GM12878 (cell line): ENCODE data around the gene SNRPB2. TPM values are rescaled to one million over a fixed set of nuclear protein-coding genes. Genes with fewer than 3 reads are reported as not detected.

Source experiments
- CBX5 ChIP-seq: sonication (generic); IDR thresholded peaks from 2 replicates; pipeline ENCODE4 v1.6.1; 2016; ENCODE audit warnings: low read depth, moderate library complexity, mild to moderate bottlenecking, inconsistent platforms
- DPF2 ChIP-seq: fragments of 450-650 bp; IDR thresholded peaks from 2 replicates; pipeline ENCODE4 v1.6.1; 2017; ENCODE audit warnings: mild to moderate bottlenecking
- FOXK2 ChIP-seq: fragments of 450-650 bp; IDR thresholded peaks from 2 replicates; pipeline ENCODE4 v1.6.1; 2017; ENCODE audit warnings: mild to moderate bottlenecking, moderate library complexity
- IKZF1 ChIP-seq: fragments of 450-650 bp; conservative IDR thresholded peaks from 2 replicates; pipeline ENCODE4 v1.6.1; 2017; ENCODE audit warnings: antibody characterized with exemption, mild to moderate bottlenecking
- JUNB ChIP-seq: IDR thresholded peaks from 2 replicates; pipeline ENCODE4 v1.6.1; 2016; ENCODE audit warnings: antibody characterized with exemption, mild to moderate bottlenecking
- KLF5 ChIP-seq: fragments of 450-650 bp; IDR thresholded peaks from 2 replicates; pipeline ENCODE4 v1.6.1; 2014; ENCODE audit warnings: mild to moderate bottlenecking; ENCODE audit not compliant: partially characterized antibody
- MEF2B ChIP-seq: fragments of 450-650 bp; IDR thresholded peaks from 2 replicates; pipeline ENCODE4 v1.6.1; 2018; ENCODE audit warnings: mild to moderate bottlenecking, moderate library complexity; ENCODE audit not compliant: partially characterized antibody, poor library complexity, severe bottlenecking
- POLR2A ChIP-seq: IDR thresholded peaks from 2 replicates; pipeline ENCODE4 v1.6.1; 2011; ENCODE audit warnings: low read depth, mild to moderate bottlenecking, low read length
- RUNX3 ChIP-seq: IDR thresholded peaks from 2 replicates; pipeline ENCODE4 v1.6.1; 2012; ENCODE audit warnings: low read length, inconsistent platforms
- SIN3A ChIP-seq: IDR thresholded peaks from 2 replicates; pipeline ENCODE4 v1.6.1; 2012; ENCODE audit warnings: low read depth, low read length, improper control_type of control experiment
- SMAD5 ChIP-seq: IDR thresholded peaks from 2 replicates; pipeline ENCODE4 v1.6.1; 2016; ENCODE audit warnings: antibody characterized with exemption, low read depth
- SMC3 ChIP-seq: IDR thresholded peaks from 2 replicates; pipeline ENCODE4 v1.6.1; 2011; ENCODE audit warnings: low read length, improper control_type of control experiment, borderline replicate concordance
- SREBF2 ChIP-seq: IDR thresholded peaks from 2 replicates; pipeline ENCODE4 v1.6.1; 2012; ENCODE audit warnings: mild to moderate bottlenecking, low read length
- TAF1 ChIP-seq: IDR thresholded peaks from 2 replicates; pipeline ENCODE4 v1.6.1; 2011; ENCODE audit warnings: mild to moderate bottlenecking, low read depth, low read length, borderline replicate concordance
- TCF12 ChIP-seq: IDR thresholded peaks from 2 replicates; pipeline ENCODE4 v1.6.1; 2011; ENCODE audit warnings: low read depth, mild to moderate bottlenecking, low read length
- WRNIP1 ChIP-seq: IDR thresholded peaks from 2 replicates; pipeline ENCODE4 v1.6.1; 2011; ENCODE audit warnings: low read depth, low read length, improper control_type of control experiment, borderline replicate concordance
- polyA plus RNA-seq, 11 experiments: library from polyadenylated mRNA; depleted of rRNA in 4 of 11; unstranded in 6 of 11; stranded (reverse) in 5 of 11; fragments of >200 nt; fragmentation: Nextera tagmentation in 4 of 11; fragmentation: Illumina TruSeq in 1 of 11; extraction: Ambion mirVana in 4 of 11; extraction: Trizol in 1 of 11; gene quantifications; 1 replicate in 1 of 11; 2 replicates in 10 of 11; pipeline versions ENCODE4 v1.2.1 to v1.2.3, GENCODE V29; 2011 to 2016; ENCODE audit warnings: inconsistent platforms in 2 of 11, missing spikeins in 2 of 11, low read depth in 1 of 11
- total RNA-seq, 4 experiments: library from RNA; depleted of rRNA in 3 of 4; stranded (reverse); fragments of >200 nt in 3 of 4; fragmentation: Illumina TruSeq in 1 of 4; extraction: Trizol in 1 of 4; gene quantifications; 2 replicates each; pipeline versions ENCODE4 v1.2.1 to v1.2.3, GENCODE V29; 2013 to 2021
- TF ChIP-seq, protein P1 (sequence below): fragments of 450-650 bp; formaldehyde crosslinking; IDR thresholded peaks from 2 replicates; pipeline ENCODE4 v1.4.0; 2020; ENCODE audit warnings: mild to moderate bottlenecking, moderate library complexity
- TF ChIP-seq, protein P2 (sequence below): IDR thresholded peaks from 2 replicates; pipeline ENCODE4 v1.6.1; 2011; ENCODE audit warnings: low read depth, mild to moderate bottlenecking, low read length, moderate library complexity, borderline replicate concordance; ENCODE audit errors: extremely low read depth
- TF ChIP-seq, protein P3 (sequence below): fragments of 450-650 bp; IDR thresholded peaks from 2 replicates; pipeline ENCODE4 v1.6.1; 2018; ENCODE audit warnings: mild to moderate bottlenecking, low read depth, moderate library complexity; ENCODE audit not compliant: partially characterized antibody
- TF ChIP-seq, protein P4 (sequence below): fragments of 450-650 bp; formaldehyde crosslinking; IDR thresholded peaks from 2 replicates; pipeline ENCODE4 v1.5.0; 2022; ENCODE audit warnings: mild to moderate bottlenecking, missing genetic modification characterization

The SNRPB2 gene
- total and polyA plus RNA-seq, 10 of the 15 experiments (the other 5 are each of a cell fraction or from before 2014, with no cell fraction given), result 63.5 to 245 (median 136) TPM

DNA sequence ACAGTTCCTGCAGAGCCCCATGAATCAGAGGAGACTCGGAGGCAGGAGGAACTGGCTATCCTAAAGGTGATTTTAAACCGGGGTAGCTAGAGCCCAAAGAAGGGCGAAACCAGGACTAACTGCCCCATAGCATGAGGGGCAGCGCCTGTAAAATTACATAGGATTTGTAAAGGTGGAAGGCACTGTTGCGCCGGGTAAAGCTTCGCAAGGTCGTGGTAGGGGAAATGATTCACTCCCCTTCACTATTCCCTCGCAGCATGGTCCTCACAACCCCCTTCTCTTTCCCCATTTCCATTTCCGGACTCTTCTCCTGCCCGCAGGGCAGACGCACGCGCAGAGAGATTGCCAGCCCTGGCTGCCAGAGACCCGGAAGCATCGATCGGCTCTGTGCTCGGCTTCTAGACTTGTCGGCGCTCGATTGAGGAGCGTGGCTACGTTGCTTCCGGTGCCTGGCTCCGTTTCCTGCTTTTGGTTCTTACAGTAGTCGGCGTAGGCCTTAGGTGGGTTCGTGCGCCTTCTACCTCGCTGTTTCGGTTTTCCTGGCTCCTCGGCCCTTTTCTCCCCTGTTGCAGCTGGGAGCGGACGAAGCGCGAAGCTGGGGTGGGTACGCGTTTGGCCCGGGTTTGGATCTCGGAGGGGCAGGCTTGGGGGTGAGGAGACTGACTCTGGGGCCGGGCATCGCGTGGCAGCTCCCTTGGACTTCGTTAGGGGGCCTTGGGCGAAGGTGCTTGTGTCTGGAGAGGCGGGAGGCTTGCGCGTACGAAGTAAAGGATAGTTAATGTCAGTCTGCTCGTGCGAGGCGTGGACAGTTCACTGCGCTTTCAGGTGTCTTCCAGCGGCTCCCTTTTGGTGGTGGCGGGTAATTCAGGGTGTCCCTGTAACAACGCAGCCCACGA, at the start of gene SNRPB2 (continued):
- TF ChIP-seq, protein P1, sequence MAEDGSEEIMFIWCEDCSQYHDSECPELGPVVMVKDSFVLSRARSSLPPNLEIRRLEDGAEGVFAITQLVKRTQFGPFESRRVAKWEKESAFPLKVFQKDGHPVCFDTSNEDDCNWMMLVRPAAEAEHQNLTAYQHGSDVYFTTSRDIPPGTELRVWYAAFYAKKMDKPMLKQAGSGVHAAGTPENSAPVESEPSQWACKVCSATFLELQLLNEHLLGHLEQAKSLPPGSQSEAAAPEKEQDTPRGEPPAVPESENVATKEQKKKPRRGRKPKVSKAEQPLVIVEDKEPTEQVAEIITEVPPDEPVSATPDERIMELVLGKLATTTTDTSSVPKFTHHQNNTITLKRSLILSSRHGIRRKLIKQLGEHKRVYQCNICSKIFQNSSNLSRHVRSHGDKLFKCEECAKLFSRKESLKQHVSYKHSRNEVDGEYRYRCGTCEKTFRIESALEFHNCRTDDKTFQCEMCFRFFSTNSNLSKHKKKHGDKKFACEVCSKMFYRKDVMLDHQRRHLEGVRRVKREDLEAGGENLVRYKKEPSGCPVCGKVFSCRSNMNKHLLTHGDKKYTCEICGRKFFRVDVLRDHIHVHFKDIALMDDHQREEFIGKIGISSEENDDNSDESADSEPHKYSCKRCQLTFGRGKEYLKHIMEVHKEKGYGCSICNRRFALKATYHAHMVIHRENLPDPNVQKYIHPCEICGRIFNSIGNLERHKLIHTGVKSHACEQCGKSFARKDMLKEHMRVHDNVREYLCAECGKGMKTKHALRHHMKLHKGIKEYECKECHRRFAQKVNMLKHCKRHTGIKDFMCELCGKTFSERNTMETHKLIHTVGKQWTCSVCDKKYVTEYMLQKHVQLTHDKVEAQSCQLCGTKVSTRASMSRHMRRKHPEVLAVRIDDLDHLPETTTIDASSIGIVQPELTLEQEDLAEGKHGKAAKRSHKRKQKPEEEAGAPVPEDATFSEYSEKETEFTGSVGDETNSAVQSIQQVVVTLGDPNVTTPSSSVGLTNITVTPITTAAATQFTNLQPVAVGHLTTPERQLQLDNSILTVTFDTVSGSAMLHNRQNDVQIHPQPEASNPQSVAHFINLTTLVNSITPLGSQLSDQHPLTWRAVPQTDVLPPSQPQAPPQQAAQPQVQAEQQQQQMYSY (CRISPR knock-in tag), result no peak
- TF ChIP-seq, protein P2, sequence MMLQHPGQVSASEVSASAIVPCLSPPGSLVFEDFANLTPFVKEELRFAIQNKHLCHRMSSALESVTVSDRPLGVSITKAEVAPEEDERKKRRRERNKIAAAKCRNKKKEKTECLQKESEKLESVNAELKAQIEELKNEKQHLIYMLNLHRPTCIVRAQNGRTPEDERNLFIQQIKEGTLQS, result no peak
- TF ChIP-seq POLR2A, result peak; percentile 98
- peak; percentile 94 for TF ChIP-seq IKZF1
- TF ChIP-seq, protein P3, sequence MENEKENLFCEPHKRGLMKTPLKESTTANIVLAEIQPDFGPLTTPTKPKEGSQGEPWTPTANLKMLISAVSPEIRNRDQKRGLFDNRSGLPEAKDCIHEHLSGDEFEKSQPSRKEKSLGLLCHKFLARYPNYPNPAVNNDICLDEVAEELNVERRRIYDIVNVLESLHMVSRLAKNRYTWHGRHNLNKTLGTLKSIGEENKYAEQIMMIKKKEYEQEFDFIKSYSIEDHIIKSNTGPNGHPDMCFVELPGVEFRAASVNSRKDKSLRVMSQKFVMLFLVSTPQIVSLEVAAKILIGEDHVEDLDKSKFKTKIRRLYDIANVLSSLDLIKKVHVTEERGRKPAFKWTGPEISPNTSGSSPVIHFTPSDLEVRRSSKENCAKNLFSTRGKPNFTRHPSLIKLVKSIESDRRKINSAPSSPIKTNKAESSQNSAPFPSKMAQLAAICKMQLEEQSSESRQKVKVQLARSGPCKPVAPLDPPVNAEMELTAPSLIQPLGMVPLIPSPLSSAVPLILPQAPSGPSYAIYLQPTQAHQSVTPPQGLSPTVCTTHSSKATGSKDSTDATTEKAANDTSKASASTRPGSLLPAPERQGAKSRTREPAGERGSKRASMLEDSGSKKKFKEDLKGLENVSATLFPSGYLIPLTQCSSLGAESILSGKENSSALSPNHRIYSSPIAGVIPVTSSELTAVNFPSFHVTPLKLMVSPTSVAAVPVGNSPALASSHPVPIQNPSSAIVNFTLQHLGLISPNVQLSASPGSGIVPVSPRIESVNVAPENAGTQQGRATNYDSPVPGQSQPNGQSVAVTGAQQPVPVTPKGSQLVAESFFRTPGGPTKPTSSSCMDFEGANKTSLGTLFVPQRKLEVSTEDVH, result peak; percentile 92
- TF ChIP-seq WRNIP1, result no peak
- peak; percentile 85 for TF ChIP-seq FOXK2
- TF ChIP-seq RUNX3, result peak; percentile 51
- TF ChIP-seq SMC3, result no peak
- TF ChIP-seq SMAD5, result peak; percentile 88
- peak; percentile 65 for TF ChIP-seq SIN3A
- no peak for TF ChIP-seq JUNB
- TF ChIP-seq CBX5, result peak; percentile 90
- TF ChIP-seq DPF2, result no peak; the same call in 1 of the 2 replicates
- TF ChIP-seq TAF1, result peak; percentile 94
- TF ChIP-seq, protein P4, sequence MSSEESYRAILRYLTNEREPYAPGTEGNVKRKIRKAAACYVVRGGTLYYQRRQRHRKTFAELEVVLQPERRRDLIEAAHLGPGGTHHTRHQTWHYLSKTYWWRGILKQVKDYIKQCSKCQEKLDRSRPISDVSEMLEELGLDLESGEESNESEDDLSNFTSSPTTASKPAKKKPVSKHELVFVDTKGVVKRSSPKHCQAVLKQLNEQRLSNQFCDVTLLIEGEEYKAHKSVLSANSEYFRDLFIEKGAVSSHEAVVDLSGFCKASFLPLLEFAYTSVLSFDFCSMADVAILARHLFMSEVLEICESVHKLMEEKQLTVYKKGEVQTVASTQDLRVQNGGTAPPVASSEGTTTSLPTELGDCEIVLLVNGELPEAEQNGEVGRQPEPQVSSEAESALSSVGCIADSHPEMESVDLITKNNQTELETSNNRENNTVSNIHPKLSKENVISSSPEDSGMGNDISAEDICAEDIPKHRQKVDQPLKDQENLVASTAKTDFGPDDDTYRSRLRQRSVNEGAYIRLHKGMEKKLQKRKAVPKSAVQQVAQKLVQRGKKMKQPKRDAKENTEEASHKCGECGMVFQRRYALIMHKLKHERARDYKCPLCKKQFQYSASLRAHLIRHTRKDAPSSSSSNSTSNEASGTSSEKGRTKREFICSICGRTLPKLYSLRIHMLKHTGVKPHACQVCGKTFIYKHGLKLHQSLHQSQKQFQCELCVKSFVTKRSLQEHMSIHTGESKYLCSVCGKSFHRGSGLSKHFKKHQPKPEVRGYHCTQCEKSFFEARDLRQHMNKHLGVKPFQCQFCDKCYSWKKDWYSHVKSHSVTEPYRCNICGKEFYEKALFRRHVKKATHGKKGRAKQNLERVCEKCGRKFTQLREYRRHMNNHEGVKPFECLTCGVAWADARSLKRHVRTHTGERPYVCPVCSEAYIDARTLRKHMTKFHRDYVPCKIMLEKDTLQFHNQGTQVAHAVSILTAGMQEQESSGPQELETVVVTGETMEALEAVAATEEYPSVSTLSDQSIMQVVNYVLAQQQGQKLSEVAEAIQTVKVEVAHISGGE (CRISPR knock-in tag), result no peak
- TF ChIP-seq TCF12, result 0 out of 2 replicates have a peak, but pooled peaks have one; percentile 68
- TF ChIP-seq SREBF2, result 0 out of 2 replicates have a peak, but pooled peaks have one; percentile 21
- peak; percentile 26 for TF ChIP-seq MEF2B
- peak; percentile 92 for TF ChIP-seq KLF5
